ENCODE measurements around the gene EPHA8.

The EPHA8 gene

DNA sequence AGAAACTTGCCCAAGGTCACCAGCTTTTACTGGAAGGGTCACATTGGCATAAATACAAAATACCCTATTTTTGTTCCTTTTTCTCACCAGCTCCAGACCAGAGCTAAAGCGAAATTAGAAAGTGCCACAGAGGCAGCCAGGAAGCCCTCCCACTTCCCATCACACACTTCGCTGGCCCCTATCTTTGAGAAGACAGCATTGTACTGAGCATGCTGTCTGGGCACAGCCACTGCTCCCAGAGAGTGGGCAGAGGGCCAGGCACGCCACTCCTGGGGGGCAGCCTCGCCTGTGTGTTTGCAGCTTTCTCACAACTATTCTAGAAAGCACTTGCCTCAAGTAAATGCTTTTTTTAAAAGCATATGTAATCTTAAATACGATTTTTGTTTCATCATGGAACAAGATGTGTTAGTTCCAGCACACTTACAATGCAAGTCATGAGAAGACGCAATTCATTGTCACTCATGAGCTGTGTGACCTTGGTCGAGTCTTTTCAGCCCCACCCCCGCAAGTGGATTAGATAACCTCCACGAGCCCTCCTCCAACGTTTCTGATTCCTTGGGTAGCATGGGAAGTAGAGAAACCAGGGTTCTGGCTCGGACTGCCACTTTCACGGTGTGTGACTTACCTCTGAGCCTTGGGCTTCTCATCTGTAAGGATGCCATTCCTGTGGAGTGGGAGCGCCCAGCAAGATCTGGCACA is 25.7 kb upstream of the EPHA8 start:
- no peak for DNase-seq

DNA sequence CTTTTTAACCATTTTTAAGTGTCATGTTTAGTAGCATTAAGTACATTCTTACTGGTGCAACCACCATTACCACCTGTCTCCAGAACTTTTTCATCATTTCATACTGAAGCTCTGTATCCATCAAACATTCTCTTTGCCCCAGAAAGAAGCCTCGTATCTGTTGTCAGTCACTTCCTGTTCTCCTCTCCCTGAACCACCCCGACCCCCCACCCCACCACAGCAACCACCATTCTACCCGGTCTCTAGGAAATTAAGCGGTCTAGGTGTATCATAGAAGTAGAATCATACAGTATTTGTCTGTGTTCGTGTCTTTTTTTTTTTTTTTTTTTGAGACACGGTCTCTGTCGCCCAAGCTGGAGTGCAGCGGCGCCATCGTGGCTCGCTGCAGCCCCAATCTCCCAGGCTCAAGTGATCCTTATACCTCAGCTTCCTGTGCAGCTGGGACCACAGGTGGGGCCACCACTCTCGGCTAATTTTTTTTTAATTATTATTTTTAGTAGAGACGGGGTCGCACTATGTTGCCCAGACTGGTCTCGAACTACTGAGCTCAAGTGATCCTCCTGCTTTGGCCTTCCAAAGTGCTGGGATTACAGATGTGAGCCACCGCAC is 23.7 kb upstream of the EPHA8 start:
- no peak for DNase-seq

GRCh38 chr1:22540337-22540736 is 23.0 kb upstream of the EPHA8 start:
- no peak for DNase-seq

DNA sequence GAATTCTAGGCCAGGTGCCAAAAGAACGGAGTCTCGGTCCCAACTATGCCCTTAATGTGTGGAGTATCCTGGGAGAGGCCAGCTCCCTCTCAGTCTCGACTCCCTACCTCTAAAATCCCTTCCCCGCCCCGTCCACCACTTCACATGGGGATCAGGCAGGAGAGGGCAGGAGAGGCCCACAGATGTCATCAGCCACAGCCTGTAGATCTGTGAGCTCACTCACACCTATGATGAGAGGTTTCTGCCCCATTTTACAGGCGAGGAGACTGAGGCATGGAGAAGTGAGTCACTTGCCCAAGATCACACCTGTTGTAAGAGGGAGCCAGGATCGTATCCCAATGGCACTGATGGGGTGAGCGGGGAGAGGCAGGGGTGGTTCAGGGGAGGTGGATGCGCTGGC is 20.4 kb upstream of the EPHA8 start:
- no peak for DNase-seq

GRCh38 chr1:22543679-22544078 is 19.6 kb upstream of the EPHA8 start:
- DNase-seq: no peak

DNA sequence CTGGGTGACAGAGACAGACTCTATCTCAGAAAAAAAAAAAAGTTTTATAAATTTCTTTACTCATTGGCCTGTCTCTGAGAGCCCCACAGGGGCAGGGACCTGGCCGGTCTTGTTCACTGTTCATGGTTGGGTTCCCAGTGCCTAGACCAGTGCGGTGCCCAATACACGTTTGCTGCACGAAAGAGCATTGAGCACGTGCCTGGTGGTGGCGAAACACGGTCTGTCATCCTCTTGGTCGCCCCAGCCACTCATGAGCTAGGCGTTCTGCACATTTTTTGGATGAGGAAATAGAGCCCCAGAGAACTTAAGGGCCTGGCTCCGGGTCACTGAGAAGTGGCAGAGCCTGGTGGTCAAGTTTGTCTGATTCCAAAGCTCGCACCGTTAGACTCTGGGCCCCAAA is 18.7 kb upstream of the EPHA8 start:
- no peak for DNase-seq

DNA sequence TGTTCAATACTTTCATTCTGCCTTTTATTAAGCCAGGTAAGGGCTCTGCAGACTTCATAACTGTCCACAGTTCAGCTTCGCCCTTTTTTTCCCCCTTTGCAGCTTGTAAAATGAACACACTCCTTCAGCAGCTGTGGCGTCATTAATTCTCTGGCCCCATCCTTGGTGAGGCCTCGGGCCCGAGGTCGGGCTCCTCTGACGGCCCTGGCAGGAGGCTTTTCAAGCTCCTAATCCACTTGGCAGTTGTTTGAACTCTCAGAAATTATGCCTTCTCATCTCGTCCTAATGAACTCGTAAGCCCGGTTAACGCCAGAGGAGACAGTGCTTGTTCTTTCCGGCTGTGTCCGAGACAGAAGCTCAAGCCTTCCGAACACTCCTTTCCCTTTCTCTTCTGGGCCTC is 18.1 kb upstream of the EPHA8 start:
- DNase-seq: no peak

- DNase-seq: no peak
Observed at GRCh38 chr1:22547186-22547817, 16.0 kb upstream of the EPHA8 start.

- no peak for DNase-seq
Observed at GRCh38 chr1:22547818-22548462, 15.3 kb upstream of the EPHA8 start.

- no peak for DNase-seq
Observed at GRCh38 chr1:22550021-22550420, 13.3 kb upstream of the EPHA8 start.

- DNase-seq: no peak
Observed at GRCh38 chr1:22551591-22551990, 11.7 kb upstream of the EPHA8 start.

- no peak for DNase-seq
Observed at GRCh38 chr1:22552021-22552420, 11.3 kb upstream of the EPHA8 start.

GRCh38 chr1:22553104-22553880 is 10.0 kb upstream of the EPHA8 start:
- DNase-seq: no peak

- DNase-seq: no peak
Observed at GRCh38 chr1:22553991-22554522, 9.2 kb upstream of the EPHA8 start.

DNA sequence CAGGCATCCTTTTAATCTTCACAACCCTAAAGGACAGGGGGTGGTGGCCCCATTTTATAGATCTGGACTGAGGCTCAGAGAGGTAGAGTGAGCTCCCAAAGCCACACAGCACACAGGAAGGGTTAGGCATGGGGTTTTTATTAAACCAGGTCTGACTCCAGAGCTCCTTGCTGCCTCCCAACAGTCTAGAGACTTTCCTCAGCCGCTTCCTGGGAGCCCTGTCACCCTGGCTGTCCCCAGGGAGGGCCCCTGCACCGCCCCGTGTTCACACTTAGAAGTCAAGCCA is 8.0 kb upstream of the EPHA8 start:
- DNase-seq: no peak

DNA sequence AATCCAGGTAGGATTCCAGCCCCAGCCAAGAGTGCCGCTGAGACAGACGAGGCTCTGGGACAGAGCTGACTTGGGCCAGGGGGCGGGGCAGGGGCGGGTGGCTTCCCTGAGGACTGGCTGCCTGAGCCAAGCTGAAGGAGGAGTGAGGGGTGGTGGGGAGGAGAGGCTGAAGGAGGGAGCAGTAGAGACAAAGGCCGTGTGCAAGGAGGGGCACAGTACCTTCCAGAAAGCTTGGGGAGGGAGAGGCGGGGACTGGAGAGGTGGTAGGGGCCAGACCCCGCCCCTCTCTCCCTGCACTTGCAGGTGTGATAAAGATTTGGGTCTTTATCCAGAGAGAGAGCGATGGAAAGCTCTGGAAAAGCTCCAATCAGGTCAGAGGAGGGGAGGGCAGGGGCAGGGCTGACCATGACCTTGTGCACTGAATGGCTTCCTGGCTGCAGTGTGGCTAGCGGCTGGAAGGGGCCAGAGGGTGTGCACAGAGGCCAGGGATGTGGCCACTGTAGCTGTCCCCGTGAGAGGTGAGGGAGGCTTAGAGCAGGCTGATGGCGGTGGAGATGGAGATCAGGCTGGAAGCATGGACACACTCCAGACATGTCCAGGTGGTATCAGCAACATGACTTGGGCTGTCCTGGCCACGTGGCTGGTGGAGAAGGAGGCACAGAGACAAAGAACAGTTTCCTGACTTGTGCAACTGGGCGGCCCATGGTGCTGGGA is 6.7 kb upstream of the EPHA8 start:
- DNase-seq: no peak

- DNase-seq: no peak
Observed at GRCh38 chr1:22557341-22557950, 5.8 kb upstream of the EPHA8 start.

DNA sequence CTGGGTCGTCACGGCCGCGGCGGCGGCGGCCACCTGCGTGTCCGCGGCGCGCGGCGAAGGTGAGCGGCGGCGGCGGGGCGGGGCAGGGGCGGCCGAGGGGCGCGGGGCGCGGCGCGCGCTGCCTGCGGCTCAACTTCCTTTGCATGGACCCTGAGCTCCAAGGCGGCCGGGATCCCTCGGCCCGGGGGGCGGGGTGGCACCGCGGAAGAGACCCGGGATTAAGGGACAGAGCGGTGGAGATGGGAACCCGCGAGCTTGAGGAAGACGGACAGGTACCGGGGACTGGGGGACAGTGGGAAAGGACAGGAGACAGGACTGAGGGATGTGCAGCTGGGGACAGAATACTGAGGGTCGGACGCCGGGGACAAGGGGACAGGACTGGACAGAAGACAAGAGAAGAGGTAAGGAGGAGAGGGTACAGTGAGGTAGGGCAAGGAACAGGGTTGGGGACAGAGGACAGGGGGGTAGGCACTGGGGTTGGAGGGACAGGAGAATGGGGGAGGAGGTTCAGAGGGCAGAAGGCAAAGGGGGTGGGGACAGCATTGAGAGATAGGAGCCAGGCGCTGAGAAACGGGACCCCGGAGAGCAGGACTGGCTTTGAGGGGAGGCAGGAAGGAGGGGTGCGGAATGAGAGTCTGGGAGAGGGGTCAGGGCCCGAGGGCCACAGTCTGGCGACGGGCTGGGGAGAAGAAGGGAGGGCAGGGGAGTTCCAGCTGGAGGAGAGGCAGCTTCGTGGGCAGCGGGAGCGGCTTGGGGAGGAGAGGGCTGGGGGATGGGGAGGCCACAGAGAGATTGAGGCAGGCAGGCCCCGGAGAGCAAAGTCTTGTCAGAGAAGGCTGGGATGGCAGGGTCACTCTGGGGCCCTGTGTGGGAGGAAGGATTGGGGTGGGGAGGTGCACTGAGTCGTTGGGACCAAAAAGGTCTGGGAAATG is 648 bp downstream of the EPHA8 start:
- DNase-seq: no peak

GRCh38 chr1:22566161-22566560 is 2.9 kb downstream of the EPHA8 start:
- DNase-seq: no peak

DNA sequence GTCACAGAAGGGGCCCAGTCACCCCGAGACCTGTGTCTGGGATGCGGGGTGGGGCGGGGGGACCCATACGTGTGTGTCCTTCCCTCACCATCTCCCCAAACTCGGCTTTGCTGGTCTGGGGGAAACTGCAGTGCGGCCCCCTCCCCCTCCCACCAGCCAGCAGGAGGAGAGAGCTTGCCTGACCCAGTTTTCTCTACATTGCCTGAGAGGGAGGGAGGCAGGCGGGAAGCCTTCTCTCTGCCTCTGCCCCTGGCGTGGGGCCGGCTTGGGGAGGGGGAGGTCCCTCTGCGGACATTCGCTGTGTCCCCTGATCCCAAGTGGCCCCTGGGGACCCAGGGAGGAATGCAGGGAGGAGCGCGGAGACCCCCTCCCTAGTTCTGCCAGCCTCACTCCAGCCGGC is 3.9 kb downstream of the EPHA8 start:
- no peak for DNase-seq

DNA sequence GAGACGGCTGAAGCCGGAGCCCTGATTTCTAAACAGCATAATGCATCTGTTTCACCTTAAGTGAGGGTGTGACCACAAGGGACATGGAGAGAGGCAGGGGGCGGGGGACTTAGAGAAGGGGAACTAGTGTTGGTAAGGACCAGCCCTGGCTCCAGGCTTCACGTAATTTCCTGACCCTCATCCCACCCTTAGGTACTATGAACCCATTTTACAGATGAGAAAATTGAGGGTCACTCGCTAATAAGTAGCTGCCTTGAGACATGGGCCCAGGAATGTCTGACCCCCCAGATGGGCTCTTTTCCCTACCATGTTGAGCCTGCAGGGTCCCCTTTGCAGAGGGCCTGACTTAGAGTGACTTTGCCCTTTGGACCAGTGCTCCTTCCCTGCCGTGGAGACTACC is 4.7 kb downstream of the EPHA8 start:
- DNase-seq: no peak
